HUDEP-2 (cell line): ENCODE measurements around the gene ZNF701.
"Not testable (repeated sequence)": the region's sequence is repeated elsewhere in the genome, so short reads cannot be mapped to it uniquely, and the experiment has no call there.

Source experiments
- DNase-seq, 76 experiments: peaks; one replicate each; lab custom pipeline; 2025; ENCODE audit not compliant: unreplicated experiment in 76 of 76; lab: John Stamatoyannopoulos, UW

Gene ZNF701

DNA sequence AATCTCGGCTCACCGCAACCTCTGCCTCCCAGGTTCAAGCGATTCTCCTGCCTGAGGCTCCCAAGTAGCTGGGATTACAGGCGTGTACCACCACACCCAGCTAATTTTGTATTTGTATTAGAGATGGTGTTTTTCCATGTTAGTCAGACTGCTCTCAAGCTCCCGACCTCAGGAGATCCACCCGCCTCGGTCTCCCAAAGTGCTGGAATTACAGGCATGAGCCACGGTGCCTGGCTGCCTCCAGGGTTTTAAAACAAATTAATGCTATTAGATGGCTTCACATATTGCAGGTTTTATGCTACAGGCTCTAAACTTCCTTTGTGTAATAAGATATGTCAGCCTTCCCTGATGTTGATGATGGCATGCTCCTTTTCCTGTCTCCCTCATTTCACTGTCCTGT lies 8.5 kb upstream of the ZNF701 start:
- not testable (repeated sequence) for DNase-seq

DNA sequence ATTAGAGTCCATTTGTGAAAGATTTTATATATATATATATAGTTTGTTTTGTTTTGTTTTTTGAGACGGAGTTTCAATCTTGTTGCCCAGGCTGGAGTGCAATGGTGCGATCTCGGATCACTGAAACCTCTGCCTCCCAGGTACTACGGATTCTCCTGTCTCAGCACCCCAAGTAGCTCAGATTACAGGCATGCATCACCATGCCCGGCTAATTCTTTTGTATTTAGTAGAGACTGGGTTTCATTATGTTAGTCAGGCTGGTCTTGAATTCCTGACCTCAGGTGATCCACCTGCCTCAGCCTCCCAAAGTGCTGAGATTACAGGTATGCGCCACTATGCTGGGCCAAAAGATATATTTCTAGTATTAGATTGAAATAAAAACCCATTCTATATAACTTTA lies 4.0 kb upstream of the ZNF701 start:
- no peak for DNase-seq

- DNase-seq, result no peak
These were observed 3.5 kb upstream of the ZNF701 start for GRCh38 chr19:52566588-52566987.

DNA sequence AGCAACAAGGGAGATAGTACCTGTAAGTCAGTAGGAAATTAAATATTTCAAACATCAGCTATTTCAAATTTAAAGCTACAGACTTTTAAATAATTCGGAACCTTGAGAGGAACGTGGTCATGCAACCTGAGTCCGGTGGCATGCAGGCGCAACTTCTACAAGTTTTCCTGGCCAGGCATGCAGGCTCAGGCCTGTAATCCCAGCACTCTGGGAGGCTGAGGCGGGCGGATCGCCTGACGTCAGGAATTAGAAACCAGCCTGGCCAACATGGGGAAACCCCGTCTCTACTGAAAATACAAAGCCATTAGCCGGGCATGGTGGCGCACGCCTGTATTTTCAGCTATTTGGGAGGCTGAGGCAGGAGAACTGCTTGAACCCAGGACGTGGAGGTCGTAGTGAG lies 2.2 kb upstream of the ZNF701 start:
- DNase-seq, result no peak

DNA sequence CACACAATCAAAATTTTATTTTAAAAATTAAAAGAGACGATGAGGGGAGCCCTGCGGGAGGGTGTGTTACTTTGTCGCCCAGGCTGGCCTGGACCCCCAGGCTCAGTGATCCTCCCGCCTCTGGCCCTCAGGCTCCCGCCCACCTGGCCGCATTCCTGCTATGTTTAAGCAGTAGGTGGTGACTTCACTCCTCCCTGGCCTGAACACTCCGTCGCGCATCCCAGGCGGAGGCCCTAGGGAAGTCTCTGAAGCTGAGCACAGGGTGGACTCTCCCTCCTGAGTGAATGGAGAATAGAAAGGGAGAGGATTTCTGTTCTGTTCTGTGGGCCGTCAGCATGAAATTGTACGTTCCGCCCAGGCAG lies 468 bp upstream of the ZNF701 start:
- not testable (repeated sequence) for DNase-seq

DNA sequence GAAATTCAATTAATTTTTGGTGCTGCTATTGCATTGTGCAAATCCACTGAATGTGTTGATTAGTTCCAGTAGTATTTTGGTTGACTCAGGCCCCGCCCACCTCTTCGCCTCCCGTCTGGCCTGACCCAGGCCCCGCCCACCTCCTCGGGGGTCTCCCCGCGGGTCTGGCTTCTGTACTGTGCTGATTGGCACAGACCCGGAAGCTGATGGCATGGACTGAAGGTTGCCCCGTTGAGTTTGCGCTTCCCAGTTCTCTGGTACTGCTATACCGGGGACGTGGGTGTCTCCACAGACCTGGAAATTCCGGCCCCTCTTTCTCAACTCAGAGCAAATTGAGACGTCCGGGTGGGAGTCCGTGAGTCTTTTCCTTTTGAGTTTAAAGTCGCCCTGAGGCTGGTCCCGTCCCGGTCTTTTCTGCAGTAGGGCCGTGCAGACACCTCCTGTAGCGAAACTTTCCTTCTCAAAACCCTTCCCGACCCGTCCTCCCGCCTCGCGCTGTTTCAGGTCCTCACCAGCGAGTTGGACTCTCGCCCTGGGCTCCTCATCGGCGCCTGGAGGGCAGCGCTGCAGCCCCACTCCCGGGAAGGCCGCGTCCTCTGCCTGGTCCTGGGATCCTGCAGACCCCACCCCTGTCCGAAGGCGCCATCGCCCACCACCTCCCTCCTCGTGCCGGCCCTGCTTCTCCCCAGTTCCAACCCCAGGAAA lies 14.8 kb downstream of the ZNF701 start:
- no peak for DNase-seq

- no peak for DNase-seq
These were observed 15.5 kb downstream of the ZNF701 start for GRCh38 chr19:52585604-52586003.

GRCh38 chr19:52590728-52591127 lies 20.6 kb downstream of the ZNF701 start:
- DNase-seq, result no peak

DNA sequence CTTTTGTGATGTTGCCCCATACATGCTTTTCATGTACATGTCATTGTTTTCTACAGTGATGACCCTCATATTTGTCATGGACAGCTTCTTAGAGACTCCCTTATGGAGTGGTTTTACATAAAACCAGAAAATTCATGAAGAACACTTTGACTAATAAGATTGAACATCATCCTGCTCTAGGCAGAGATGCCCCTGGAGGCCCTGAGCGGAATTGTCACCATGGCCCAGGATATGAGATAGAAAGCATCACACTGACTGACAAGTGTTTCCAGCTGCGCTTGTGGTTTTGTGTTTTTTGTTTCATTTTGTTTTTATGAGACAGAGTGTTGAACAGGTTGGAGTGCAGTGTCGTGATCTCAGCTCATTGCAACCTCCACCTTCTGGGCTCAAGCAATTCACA lies 22.2 kb downstream of the ZNF701 start:
- no peak for DNase-seq

DNA sequence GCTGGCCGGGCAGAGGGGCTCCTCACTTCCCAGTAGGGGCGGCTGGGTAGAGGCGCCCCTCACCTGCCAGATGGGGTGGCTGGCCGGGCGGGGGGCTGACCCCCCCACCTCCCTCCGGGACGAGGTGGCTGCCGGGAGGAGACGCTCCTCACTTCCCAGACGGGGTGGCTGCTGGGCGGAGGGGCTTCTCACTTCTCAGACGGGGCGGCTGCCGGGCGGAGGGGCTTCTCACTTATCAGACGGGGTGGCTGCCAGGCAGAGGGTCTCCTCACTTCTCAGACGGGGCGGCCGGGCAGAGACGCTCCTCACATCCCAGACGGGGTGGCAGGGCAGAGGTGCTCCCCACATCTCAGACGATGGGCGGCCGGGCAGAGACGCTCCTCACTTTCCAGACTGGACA lies 23.4 kb downstream of the ZNF701 start:
- DNase-seq, result not testable (repeated sequence)

GRCh38 chr19:52599241-52599640 lies 29.2 kb downstream of the ZNF701 start:
- DNase-seq, result no peak

DNA sequence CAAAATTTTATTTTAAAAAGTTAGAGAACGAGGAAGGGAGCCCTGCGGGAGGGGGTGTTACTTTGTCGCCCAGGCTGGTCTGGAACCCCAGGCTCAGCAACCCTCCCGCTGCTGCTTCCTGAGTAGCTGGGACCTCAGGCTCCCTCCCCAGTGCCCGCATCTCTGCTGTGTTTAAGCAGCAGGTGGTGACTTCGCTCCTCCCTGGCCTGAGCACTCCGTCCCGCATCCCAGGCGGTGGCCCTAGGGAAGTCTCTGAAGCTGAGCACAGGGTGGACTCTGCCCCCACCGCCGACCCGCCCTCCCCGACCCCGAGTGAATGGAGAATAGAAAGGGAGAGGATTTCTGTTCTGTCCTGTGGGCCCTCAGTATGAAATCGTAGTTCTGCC lies 30.5 kb downstream of the ZNF701 start:
- peak in 3 of 76 experiments; percentile 13 to 37 (median 32) for DNase-seq

GRCh38 chr19:52601025-52601973 lies 31.2 kb downstream of the ZNF701 start:
- DNase-seq, result peak in 74 of 76 experiments; percentile 8 to 96 (median 86)

- DNase-seq, result peak in 2 of 76 experiments; percentile 1 to 9
These were observed 31.9 kb downstream of the ZNF701 start for GRCh38 chr19:52601974-52602366.

DNA sequence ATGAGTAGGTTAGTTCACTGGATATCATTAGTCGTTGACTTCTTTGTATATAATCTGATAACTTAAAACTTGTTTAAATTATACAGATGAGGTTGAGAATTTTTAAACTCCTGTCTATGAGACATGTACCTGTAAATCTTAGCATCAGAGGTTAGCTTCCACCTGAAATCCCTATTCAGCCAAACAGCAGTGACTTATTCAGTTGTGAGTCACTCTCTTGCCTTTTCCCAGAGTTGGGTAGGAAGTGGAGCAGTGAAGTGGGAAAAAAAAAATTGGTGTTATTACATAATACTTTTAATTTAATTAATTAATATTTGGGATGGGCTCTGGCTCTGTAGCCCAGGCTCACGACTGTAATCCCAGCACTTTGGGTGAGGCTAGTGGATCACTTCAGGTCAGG lies 32.9 kb downstream of the ZNF701 start:
- DNase-seq, result no peak

DNA sequence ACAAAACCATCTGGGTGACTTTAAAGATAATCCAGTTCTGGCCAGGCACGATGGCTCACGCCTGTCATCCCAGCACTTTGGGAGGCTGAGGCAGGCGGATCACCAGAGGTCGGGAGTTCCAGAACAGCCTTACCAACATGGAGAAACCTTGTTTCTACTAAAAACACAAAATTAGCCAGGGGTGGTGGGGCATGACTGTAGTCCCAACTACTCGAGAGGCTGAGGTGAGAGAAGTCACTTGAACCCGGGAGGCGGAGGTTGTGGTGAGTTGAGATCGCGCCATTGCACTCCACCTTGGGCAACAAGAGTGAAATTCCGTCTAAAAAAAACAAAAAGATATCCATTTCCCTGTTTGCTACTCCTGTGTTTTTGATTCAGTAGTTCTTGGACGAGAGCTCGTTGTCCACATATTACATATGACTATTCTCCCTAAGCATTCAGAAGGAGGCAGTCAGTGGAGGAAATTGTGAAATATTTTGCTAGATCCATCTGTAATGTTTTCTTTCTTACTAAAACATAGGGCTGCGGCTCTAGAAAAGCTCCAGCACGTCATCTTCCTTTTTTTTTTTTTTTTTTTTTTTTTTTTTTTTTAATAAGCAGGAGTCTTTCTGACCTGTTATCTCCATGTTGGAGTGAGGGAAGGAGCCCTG lies 33.6 kb downstream of the ZNF701 start:
- no peak for DNase-seq

- DNase-seq, result no peak
These were observed 43.3 kb downstream of the ZNF701 start for GRCh38 chr19:52613299-52613906.

- DNase-seq, result no peak
These were observed 51.3 kb downstream of the ZNF701 start for GRCh38 chr19:52621376-52621775.

DNA sequence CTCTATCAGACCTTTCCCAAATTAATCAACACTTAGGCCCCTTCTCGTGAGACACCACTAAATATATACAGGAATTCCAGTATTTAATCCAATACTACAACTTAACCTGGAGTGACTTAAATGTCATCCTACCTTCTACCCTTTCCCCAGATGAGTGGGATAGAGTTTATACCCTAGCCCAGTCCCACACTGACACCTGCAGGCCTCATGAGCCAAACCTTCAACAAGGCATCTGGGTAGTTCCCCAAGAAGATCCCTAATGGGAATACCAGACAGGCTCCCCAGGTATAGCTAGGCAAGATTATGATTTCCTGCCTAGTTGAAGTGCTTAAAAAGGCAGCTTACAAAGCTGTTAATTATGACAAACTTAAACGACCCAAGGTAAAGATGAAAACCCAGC lies 52.2 kb downstream of the ZNF701 start:
- DNase-seq, result no peak

DNA sequence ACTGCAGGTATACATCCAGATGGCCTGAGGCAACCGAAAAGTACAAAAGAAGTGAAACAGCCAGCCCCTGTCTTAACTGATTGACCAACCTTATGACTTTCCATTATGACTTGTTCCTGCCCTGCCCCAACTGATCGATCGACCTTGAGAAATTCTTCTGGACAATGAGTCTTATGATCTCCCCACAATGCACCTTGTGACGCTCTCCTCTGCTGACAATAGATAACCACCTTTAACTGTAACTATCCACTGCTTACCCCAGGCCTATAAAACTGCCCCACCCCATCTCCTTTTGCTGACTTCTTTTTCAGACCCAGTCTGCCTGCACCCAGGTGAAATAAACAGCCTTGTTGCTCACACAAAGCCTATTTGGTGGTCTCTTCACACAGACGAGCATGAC lies 56.8 kb downstream of the ZNF701 start:
- peak in 8 of 76 experiments; percentile 7 to 70 (median 26) for DNase-seq

GRCh38 chr19:52627441-52627840 lies 57.4 kb downstream of the ZNF701 start:
- DNase-seq, result not testable (repeated sequence)
